AG10803 (cell line): ENCODE data around the gene BRD3OS.

Experiments
- DNase-seq: peaks from one replicate; pipeline ENCODE4 v3.0.0; 2010; ENCODE audit warnings: low read depth
- H3K4me3 ChIP-seq: 2 replicates; pipeline ENCODE4 v1.5.1; 2011; ENCODE audit warnings: mild to moderate bottlenecking, low read length, control low read depth
- TF ChIP-seq, protein P1 (sequence below): conservative IDR thresholded peaks from 2 replicates; pipeline ENCODE4 v1.5.1; 2011; ENCODE audit warnings: mild to moderate bottlenecking, low read length, control low read depth, inconsistent platforms

The BRD3OS gene

DNA sequence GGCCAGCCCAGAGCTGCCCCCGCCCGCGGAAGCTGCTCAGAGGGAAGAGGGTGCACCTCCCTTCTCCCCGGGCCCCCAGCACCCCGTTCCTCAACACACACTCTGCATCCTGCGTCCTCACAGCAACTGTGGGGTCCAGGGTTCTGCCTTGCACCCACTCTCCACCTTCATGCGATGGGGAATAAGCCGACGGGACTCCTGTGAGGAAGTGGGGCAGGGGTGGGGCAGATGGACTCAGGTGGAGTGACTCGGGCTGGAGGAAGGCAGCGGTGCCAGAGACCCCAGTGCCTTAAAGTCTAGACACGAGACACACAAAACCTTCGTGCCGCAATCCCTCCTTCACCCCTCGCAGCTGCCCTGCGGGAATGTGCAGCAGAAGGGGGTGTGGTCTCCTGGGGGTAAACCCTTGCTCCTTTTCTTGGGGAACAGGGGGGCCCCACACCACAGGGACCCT is 33.9 kb downstream of the BRD3OS start:
- TF ChIP-seq, protein P1, sequence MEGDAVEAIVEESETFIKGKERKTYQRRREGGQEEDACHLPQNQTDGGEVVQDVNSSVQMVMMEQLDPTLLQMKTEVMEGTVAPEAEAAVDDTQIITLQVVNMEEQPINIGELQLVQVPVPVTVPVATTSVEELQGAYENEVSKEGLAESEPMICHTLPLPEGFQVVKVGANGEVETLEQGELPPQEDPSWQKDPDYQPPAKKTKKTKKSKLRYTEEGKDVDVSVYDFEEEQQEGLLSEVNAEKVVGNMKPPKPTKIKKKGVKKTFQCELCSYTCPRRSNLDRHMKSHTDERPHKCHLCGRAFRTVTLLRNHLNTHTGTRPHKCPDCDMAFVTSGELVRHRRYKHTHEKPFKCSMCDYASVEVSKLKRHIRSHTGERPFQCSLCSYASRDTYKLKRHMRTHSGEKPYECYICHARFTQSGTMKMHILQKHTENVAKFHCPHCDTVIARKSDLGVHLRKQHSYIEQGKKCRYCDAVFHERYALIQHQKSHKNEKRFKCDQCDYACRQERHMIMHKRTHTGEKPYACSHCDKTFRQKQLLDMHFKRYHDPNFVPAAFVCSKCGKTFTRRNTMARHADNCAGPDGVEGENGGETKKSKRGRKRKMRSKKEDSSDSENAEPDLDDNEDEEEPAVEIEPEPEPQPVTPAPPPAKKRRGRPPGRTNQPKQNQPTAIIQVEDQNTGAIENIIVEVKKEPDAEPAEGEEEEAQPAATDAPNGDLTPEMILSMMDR, result no peak
- no peak overlapping the region for H3K4me3 ChIP-seq
- DNase-seq, result no peak

DNA sequence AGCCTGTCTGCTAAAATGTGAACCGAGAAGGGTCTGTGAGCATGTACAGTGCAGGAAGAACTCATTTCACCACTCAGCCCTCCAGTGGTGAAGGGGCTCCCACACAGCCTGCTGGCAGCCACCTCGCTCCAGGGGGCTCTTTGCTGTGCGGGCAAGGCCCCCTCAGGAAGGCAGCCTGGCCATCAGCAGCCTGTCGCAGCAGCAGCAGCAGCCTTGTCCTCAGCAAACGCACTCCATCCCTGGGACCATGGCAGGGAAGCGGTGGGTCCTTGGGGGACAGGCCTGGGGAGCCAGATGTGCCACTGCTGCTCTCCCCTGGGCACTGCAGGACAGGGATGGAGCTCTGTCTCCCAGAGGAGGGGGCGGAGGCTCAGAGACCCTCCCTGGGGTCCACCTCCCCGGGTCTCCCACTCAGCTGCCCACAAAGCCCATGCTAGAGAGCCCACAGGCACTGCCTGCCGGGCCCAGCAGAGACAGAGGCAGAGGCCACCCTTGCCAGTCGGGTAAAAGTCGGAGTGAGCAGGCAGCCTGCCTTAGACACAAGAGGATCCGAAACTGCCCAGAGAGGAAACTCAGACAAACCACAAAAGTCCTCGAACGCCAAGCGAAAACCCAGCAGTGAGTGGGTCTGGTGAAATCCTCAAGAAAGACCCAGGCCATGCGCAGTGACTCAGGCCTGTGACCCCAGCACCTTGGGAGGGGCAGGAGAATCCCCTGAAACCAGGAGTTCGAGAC is 34.5 kb downstream of the BRD3OS start:
- no peak for DNase-seq
- no peak overlapping the region for H3K4me3 ChIP-seq
- TF ChIP-seq, protein P1, result no peak

DNA sequence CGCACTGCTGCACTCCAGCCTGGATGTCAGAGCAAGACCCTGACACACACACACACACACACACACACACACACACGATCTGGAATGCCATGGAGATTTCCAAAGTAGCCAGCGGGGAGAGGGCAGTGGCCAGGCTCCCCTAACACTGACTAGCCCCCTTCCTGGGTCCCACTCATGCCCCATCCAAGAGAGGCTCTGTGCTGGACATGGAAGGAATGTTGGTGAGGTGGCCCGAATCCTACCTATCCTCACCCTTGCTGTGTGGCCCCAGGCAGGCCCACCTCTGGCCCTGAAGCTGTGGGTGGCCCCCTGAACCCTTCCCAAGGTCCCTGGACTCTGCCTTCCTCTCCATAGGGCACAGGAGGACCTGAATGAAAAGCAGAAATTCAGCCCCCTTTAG is 35.3 kb downstream of the BRD3OS start:
- no peak overlapping the region for H3K4me3 ChIP-seq
- TF ChIP-seq, protein P1, result no peak
- peak; percentile 9 for DNase-seq

DNA sequence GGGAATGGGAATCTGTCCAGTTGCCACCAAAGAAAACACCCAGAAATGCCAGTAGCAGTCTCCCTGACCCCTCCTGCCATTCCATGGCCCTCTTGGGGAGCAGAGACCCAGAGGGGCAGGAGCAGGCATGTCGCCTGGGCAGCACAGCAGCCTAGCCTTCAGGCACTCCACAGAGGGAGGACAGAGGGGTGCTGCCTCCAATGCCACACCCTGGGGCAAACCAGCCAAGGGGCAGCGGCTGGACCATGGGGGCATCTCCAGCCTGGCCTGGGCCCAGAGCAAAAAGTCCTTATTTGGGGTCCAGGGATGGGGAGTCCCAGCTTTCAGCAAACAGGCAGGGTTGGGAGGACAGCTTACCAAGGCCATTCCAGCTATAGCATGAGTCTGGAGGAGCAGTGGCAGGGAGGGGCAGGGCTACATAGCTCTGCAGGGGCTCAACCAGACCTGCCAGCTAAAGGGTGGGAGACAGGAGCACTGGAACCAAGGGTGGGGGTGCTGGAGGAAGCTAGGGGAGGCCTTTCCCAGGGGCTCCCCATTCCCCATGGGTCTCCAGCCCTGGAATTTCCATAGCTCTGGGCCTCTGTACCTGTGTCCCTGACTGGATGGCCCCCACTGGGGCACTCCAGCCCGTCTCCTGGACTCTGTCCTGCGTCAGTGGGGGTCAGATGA is 35.9 kb downstream of the BRD3OS start:
- H3K4me3 ChIP-seq, result no peak overlapping the region
- TF ChIP-seq, protein P1, result no peak
- no peak for DNase-seq

DNA sequence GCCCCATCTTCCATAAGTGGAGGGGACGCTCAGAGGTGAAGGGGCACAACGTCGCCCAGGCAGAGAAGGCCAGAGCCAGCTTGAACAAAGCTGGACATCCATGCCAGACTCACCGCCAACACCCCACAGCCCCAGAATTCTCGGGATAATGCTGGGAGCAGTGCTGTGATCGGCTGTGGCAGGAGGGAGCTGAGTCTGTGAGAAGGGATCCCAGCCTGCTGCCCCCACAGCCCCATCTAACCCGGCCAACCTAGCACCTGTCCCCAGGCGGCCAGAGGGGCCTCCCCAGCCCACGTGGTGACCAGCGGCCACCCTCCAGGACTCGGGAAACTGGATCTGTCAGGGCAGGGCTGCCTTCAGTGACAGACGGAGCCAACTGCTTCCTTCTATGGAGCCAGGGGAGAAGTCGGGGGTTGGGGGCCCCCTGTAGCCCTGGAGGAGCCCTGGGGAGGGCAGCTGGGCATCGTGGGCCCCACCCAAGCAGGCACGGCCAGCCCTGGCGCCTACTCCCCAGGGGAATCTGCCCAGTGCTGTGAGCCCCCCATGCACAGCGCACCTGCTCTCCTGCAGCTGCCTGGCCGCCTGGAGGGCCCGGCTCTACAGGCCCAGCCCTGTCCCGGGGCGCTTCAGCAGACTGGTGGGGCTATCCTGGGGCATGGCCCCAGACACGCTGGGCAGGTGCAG is 36.5 kb downstream of the BRD3OS start:
- no peak for DNase-seq
- no peak overlapping the region for H3K4me3 ChIP-seq
- TF ChIP-seq, protein P1, result no peak

DNA sequence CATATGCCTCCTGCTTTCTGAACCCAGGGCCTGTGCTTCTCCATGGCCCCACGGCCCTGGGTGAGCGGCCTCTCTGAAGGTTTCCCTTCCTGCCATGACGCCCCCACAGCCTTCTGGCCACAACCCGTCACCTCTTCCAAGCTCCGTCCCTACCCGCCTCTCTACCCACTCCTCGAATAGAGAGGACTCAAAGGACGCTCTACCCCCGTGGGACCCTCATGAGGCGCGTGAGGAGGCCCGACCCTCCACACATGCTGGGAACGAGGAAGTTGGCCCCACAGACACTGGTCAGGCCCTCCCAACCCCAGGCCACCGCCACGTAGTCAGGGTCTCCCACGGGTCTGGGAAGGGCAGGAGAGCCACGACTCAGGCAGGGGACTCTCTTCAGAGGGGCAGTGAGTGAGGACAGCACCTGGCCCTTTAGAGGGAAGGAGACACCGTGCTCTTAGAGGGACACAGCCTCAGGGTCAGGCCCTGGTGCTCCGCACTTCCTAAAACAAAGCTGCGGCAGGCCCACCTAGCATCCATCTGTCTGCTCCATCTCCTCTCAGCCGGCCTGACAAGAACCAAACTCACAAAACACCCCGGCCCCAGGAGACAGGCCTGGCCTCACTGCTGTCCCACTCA is 37.3 kb downstream of the BRD3OS start:
- no peak for DNase-seq
- TF ChIP-seq, protein P1, result no peak

More for the DNA sequence above, 37.3 kb downstream of the BRD3OS start:
- no peak overlapping the region for H3K4me3 ChIP-seq
